A549 (cell line): ENCODE data around the gene THOC3.
"Not testable (repeated sequence)": the region's sequence is repeated elsewhere in the genome, so short reads cannot be mapped to it uniquely, and the experiment has no call there.

Experiments used
- CTCF ChIP-seq: fragments of >200 bp; sonication (Bioruptor Twin); formaldehyde crosslinking; IDR thresholded peaks from 3 replicates; pipeline ENCODE4 v1.5.1; 2016
- GATA3 ChIP-seq: IDR thresholded peaks from 2 replicates; pipeline ENCODE4 v1.6.1; 2012; ENCODE audit warnings: borderline replicate concordance
- JUNB ChIP-seq: fragments of >200 bp; sonication (Bioruptor Twin); formaldehyde crosslinking; IDR thresholded peaks from 2 replicates; pipeline ENCODE4 v1.6.1; 2016
- SMC3 ChIP-seq: fragments of >200 bp; sonication (Bioruptor Twin); formaldehyde crosslinking; IDR thresholded peaks from 3 replicates; pipeline ENCODE4 v1.6.1; 2018; ENCODE audit warnings: inconsistent platforms
- ZNF302 ChIP-seq: fragments of 250-450 bp; sonication (Bioruptor Pico); IDR thresholded peaks from 2 replicates; pipeline ENCODE4 v1.9.0; 2021; ENCODE audit warnings: inconsistent platforms, mild to moderate bottlenecking, moderate library complexity
- TF ChIP-seq, protein P1 (sequence below): IDR thresholded peaks from 2 replicates; pipeline ENCODE4 v1.6.1; 2012

DNA sequence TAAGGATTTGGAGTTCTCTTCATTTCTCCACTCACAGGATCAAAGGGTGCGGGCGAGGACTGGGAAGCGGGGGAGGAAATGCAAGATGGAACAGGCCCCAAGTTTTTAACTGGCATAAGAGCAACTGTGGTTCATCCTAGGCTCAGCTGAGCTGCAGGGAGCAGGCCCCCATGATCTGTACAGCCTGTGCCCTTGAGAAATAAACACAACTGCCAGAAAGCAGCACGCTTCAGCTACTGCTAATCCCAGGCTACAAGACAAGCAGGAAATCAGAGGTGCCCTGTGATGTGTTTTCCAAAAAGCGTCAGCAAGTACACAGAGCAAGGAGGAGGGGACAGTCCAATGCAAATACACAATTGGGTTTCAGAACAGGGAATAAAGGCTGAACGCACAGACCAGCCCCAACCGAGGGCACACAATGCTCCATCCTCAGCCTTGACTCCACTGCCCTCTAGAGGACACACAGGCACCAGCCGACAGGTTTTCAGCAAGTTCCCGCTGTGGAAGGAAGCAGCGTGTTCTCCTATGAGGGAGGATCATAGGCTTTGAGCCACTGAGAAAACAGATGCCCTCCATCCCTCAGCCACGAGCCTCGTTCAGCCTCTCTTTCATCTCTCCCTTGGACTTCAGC is 16.7 kb downstream of the THOC3 start:
- TF ChIP-seq JUNB; CTCF; SMC3; ZNF302 (CRISPR knock-in tag); GATA3: not testable (repeated sequence)
- TF ChIP-seq, protein P1, sequence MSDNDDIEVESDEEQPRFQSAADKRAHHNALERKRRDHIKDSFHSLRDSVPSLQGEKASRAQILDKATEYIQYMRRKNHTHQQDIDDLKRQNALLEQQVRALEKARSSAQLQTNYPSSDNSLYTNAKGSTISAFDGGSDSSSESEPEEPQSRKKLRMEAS = not testable (repeated sequence)
